Heart left ventricle (tissue), 16 donors: ENCODE results near the gene CLGN. TPM values are rescaled to one million over a fixed set of nuclear protein-coding genes. Genes with fewer than 3 reads are reported as not detected.
A peak's percentile ranks its signal among the peaks of the same experiment; 100 is the strongest.
"Not testable (repeated sequence)": the region's sequence is repeated elsewhere in the genome, so short reads cannot be mapped to it uniquely, and the experiment has no call there.

ENCODE experiments used
- ATAC-seq, 4 donors: fragments of 200-7000 bp; cut with Tn5 transposase; one replicate each; pipeline ENCODE4 v1.9.1; 2020 to 2022; ENCODE audit warnings: moderate library complexity in 4 of 4, mild to moderate bottlenecking in 3 of 4, moderate number of reproducible peaks in 1 of 4
- DNase-seq, 5 donors: peaks; one replicate each; pipeline ENCODE4 v3.0.0-alpha.2; 2020
- H3K27ac ChIP-seq, 12 donors: fragments of 200-600 bp; sonication (generic) in 4 of 12; one replicate each; pipeline versions ENCODE4 v1.5.0 to v1.8.0; 2016 to 2022; ENCODE audit warnings: mild to moderate bottlenecking in 2 of 12
- H3K27me3 ChIP-seq, 9 donors: fragments of 200-600 bp; sonication (generic) in 2 of 9; one replicate each; pipeline versions ENCODE4 v1.5.1 to v1.8.0; 2016 to 2022; ENCODE audit warnings: mild to moderate bottlenecking in 3 of 9
- H3K36me3 ChIP-seq, 9 donors: fragments of 200-600 bp; sonication (generic) in 2 of 9; one replicate each; pipeline versions ENCODE4 v1.5.0 to v1.8.0; 2018 to 2022; ENCODE audit warnings: mild to moderate bottlenecking in 2 of 9
- H3K4me1 ChIP-seq, 12 donors: fragments of 200-600 bp; sonication (generic) in 4 of 12; one replicate each; pipeline versions ENCODE4 v1.5.0 to v1.8.0; 2016 to 2022; ENCODE audit warnings: mild to moderate bottlenecking in 3 of 12
- H3K4me3 ChIP-seq, 12 donors: fragments of 200-600 bp; sonication (generic) in 4 of 12; one replicate each; pipeline versions ENCODE4 v1.5.0 to v1.8.0; 2017 to 2022; ENCODE audit warnings: mild to moderate bottlenecking in 9 of 12, moderate library complexity in 4 of 12
- H3K9me3 ChIP-seq, 12 donors: fragments of 200-600 bp; sonication (generic) in 4 of 12; one replicate each; pipeline versions ENCODE4 v1.5.0 to v1.8.0; 2016 to 2022; ENCODE audit warnings: mild to moderate bottlenecking in 1 of 12
- POLR2A ChIP-seq, 2 donors: fragments of 450-650 bp; IDR thresholded peaks; one replicate each; pipeline ENCODE4 v1.6.1; 2017; ENCODE audit warnings: antibody characterized with exemption in 2 of 2, mild to moderate bottlenecking in 2 of 2, moderate library complexity in 2 of 2
- WGBS, 4 donors: extraction: QIAGEN DNeasy Blood & Tissue Kit in 2 of 4; methylation state at CpG; one replicate each; pipeline versions ENCODE4 v1.1.5 to v1.1.7; 2013 to 2018; 5-methylcytosine and 5-hydroxymethylcytosine counted together
- intact Hi-C, 10 donors: fragments of 100-400 bp; cut with DNase I; formaldehyde crosslinking; loops; one replicate each; pipeline versions ENCODE4 v1.11.1 to v1.14.2; 2022
- polyA plus RNA-seq, 2 donors: library from polyadenylated mRNA; stranded (reverse); fragments of 200-250 nt; gene quantifications; one replicate each; pipeline ENCODE4 v1.2.3, GENCODE V29; 2013
- total RNA-seq, 9 donors: library from RNA; depleted of rRNA in 2 of 9; stranded (reverse); fragments of >200 nt in 2 of 9; fragmentation: NEBNext Ultra II Directional in 3 of 9; extraction: Animal tissue kit (Norgen Biotek cat#: 25700) in 3 of 9; gene quantifications; one replicate each; pipeline versions ENCODE4 v1.1.0 to v1.2.4, GENCODE V29; 2016 to 2023
- TF ChIP-seq, protein P1 (sequence below), 12 donors: fragments of 200-600 bp; sonication (generic) in 4 of 12; IDR thresholded peaks; one replicate each; pipeline versions ENCODE4 v1.5.0 to v1.8.0; 2018 to 2022; ENCODE audit warnings: antibody characterized with exemption in 12 of 12, mild to moderate bottlenecking in 5 of 12
- donor health status: ischemic (EF 13 %, LVEDD 7.1; RV severe dilation, severe dysfunction).
- donor health status: healthy with polysubstance abuse.
- donor health status: DM: no; HTN: yes; CAD: no.
- donor health status: DM: no; HTN: no; CAD: no.
- donor health status: ischemic (EF 25% LVEDD 6.9; RV normal size, moderate dysfunction).
- donor health status: ischemic (EF 25% LVEDD 5.7; RV mildly dilated, moderate dysfunction).
- donor health status: healthy.
- donor health status: DM: yes; HTN: yes; CAD: no.
- donor health status: ischemic (EF 35%, LVEDD 5.7; RV mildly dilated, moderate dysfunction).
- donor health status: nonischemic (EF 11% LVEDD 7.7; RV severe dilation, severe dysfunction).
- donor health status: DM: yes; HTN: yes; CAD: no.
- donor health status: PGD.
- donor health status: ischemic (EF 29% LVEDD 5.4; RV normal size, mild dysfunction).
- donor health status: nonischemic (EF 23%, LVEDD 6.1; RV moderate dilation, normal function).

Gene CLGN
- total and polyA plus RNA-seq, 11 donors, result 29.0 to 86.4 (median 57.0) TPM

DNA sequence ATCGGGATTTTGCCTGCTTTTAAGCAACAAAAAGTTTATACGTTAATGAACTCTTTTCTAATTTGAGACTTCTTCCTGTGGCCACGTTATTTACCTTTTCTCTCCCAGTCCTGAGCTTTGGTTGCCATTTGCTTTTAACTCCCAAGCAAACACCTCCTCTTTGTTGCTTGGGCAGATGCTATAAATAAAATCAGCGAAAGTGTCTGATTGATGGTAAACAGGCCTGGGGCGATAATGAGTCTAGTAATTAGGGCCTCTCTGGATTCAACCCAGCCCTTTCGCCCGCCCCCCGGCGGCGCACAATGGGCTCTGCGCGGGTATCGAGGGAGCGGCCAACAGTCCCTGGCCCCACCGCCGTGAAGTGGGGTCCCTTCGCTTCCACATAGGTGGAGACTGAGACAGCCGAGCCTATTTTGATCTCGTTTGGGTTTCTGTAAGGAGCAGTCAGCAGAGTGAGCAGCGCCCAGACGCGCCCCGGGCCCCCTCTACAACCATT, 790 bp downstream of the CLGN start:
- Histone ChIP-seq H3K27me3 (peaks cover 0 to 16% (median 6%) of the 10 kb centered on the region in 9 donors), H3K27ac (peak overlapping the region; percentile 66 to 91 (median 82)), H3K4me1 (peaks cover 0 to 21% (median 0%) of the 10 kb centered on the region in 12 donors), H3K4me3 (peak overlapping the region; percentile 32 to 80 (median 66)), H3K36me3 (no peaks in the 10 kb centered on the region), H3K9me3 (no peaks in the 10 kb centered on the region)
- intact Hi-C loops, result loop anchor here in 5 of 10 donors (2.0 to 5.0 kb wide), 6 partner anchors 39 to 426 kb away; partner anchors contain the start of genes ELMOD2 (in 3 of the 5) and SCOC (in 1 of the 5)
- ATAC-seq (peak; percentile 78 to 88 (median 85)), DNase-seq (peak; percentile 40 to 72 (median 60))
- WGBS, 4 donors, result 4 to 12% (median 7%) methylated on average over 19 to 23 of the region's 23 CpGs
- TF ChIP-seq POLR2A (IDR thresholded peaks at IDR 0.05), result no peak
- TF ChIP-seq, protein P1, sequence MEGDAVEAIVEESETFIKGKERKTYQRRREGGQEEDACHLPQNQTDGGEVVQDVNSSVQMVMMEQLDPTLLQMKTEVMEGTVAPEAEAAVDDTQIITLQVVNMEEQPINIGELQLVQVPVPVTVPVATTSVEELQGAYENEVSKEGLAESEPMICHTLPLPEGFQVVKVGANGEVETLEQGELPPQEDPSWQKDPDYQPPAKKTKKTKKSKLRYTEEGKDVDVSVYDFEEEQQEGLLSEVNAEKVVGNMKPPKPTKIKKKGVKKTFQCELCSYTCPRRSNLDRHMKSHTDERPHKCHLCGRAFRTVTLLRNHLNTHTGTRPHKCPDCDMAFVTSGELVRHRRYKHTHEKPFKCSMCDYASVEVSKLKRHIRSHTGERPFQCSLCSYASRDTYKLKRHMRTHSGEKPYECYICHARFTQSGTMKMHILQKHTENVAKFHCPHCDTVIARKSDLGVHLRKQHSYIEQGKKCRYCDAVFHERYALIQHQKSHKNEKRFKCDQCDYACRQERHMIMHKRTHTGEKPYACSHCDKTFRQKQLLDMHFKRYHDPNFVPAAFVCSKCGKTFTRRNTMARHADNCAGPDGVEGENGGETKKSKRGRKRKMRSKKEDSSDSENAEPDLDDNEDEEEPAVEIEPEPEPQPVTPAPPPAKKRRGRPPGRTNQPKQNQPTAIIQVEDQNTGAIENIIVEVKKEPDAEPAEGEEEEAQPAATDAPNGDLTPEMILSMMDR (IDR thresholded peaks at IDR 0.05), result peak in 4 of 12 donors; percentile 9 to 41 (median 26)

DNA sequence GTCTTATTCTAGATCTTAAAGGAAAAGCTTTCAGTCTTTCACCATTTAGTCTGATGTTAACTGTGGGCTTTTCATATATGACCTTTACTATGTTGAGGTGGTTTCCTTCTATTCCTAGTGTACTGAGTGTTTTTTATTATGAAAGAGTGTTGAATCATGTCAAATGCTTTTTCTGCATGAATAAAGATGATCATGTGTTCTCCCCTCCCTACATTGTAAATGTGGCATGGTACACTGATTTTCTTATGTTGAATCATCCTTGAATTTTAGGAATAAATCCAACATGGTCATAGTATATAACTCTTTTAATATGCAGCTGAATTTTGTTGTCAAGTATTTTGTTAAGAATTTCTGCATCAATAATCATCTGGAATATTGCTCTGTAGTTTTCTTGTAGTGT, 4.3 kb downstream of the CLGN start:
- H3K9me3 ChIP-seq, result no peaks in the 10 kb centered on the region
- no peak for TF ChIP-seq POLR2A (IDR thresholded peaks at IDR 0.05)
- TF ChIP-seq, protein P1 (IDR thresholded peaks at IDR 0.05), result no peak
- no peak for DNase-seq
- peaks cover 0 to 35% (median 0%) of the 10 kb centered on the region in 12 donors for H3K4me1 ChIP-seq
- no peak for ATAC-seq
- H3K27ac ChIP-seq, result no peak overlapping the region
- peaks cover 0 to 16% (median 6%) of the 10 kb centered on the region in 9 donors for H3K27me3 ChIP-seq
- intact Hi-C loops, result no loop called here
- no peak overlapping the region for H3K4me3 ChIP-seq
- no peaks in the 10 kb centered on the region for H3K36me3 ChIP-seq

DNA sequence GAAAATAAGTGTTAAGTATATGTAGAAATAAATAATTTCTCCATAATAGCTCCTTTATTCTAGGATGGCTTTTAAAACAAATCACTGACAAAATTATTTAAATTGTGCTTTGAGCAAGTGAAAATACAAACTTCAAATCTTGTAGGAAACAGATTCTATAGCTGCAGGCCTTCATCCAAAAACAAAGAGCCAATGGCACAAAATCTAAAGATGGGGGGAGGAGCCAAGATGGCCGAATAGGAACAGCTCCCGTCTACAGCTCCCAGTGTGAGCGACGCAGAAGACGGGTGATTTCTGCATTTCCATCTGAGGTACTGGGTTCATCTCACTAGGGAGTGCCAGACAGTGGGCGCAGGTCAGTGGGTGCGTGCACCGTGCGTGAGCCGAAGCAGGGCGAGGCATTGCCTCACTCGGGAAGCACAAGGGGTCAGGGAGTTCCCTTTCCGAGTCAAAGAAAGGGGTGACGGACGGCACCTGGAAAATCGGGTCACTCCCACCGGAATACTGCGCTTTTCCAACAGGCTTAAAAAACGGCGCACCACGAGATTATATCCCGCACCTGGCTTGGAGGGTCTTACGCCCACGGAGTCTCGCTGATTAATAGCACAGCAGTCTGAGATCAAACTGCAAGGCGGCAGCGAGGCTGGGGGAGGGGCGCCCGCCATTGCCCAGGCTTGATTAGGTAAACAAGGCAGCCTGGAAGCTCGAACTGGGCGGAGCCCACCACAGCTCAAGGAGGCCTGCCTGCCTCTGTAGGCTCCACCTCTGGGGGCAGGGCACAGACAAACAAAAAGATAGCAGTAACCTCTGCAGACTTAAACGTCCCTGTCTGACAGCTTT, 14.1 kb downstream of the CLGN start:
- ATAC-seq, H3K4me1 ChIP-seq, H3K9me3 ChIP-seq, DNase-seq, intact Hi-C loops, H3K27me3 ChIP-seq, H3K36me3 ChIP-seq, H3K27ac ChIP-seq, H3K4me3 ChIP-seq: not testable (repeated sequence)
- WGBS, 4 donors, result 86 to 91% (median 88%) methylated on average over 23 to 32 of the region's 32 CpGs

DNA sequence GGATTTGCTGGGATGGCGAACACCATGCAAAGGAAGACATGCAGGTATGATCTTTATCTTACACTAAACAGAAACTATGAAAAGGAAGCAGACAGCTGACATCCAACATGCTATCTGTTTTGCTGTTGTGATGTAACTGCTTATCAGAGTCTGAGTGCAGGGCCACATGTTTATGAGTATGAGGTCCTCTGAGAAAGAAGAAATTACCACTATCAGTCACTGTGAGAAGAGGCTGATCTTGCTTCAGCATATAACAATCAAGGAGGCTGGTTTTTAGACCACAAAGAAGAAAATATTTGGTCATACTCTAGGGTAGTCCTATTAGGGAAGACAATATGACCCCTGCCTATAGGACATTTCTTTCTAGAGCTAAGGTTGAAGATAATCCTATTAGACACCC, 18.5 kb downstream of the CLGN start:
- Histone ChIP-seq H3K9me3 (no peaks in the 10 kb centered on the region), H3K27me3 (peaks cover 0 to 6% (median 0%) of the 10 kb centered on the region in 9 donors), H3K27ac (no peak overlapping the region), H3K36me3 (peaks cover 0 to 4% (median 0%) of the 10 kb centered on the region in 9 donors), H3K4me3 (no peak overlapping the region), H3K4me1 (no peaks in the 10 kb centered on the region)
- DNase-seq (no peak), ATAC-seq (no peak)
- TF ChIP-seq POLR2A (IDR thresholded peaks at IDR 0.05), result no peak
- TF ChIP-seq, protein P1 (IDR thresholded peaks at IDR 0.05), result no peak
- intact Hi-C loops, result no loop called here
- WGBS, 4 donors, result 79 to 92% (median 87%) methylated on average over 1 of the region's 1 CpG
